Measurements from ENCODE around the gene CHD5. TPM values are rescaled to one million over a fixed set of nuclear protein-coding genes. Genes with fewer than 3 reads are reported as not detected.

Gene CHD5
- total RNA-seq, 1 experiment from 2014 or later = 6.1 TPM

DNA sequence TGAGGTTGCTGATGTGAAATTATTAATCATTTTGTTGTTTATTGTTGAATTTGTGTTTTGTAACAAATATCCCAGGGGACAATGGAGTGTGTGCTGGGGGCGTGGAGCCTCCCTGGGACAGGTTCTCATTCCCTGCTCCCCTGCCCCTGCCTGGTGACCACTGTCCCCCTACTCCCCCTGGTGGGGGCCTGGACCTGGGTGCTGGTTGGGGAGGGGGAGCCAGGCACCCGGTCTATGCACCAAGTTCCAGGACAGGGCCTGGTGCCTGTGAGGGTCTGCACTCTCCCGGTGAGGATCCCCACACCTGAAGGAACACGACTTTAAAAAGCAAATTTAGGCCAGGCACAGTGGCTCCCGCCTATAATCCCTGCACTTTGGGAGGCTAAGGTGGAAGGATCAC lies 42.4 kb downstream of the CHD5 start:
- no peak for TF ChIP-seq POLR2AphosphoS5 (IDR thresholded peaks at IDR 0.05; ENCODE audit: low read depth, low read length)
- TF ChIP-seq JUND (IDR thresholded peaks at IDR 0.05) = no peak
- TF ChIP-seq ZFX (IDR thresholded peaks at IDR 0.05) = no peak
- TF ChIP-seq POLR2A (IDR thresholded peaks at IDR 0.05; ENCODE audit: borderline replicate concordance, extremely low read depth, insufficient read depth, insufficient read length) = no peak
- TF ChIP-seq, protein P1, sequence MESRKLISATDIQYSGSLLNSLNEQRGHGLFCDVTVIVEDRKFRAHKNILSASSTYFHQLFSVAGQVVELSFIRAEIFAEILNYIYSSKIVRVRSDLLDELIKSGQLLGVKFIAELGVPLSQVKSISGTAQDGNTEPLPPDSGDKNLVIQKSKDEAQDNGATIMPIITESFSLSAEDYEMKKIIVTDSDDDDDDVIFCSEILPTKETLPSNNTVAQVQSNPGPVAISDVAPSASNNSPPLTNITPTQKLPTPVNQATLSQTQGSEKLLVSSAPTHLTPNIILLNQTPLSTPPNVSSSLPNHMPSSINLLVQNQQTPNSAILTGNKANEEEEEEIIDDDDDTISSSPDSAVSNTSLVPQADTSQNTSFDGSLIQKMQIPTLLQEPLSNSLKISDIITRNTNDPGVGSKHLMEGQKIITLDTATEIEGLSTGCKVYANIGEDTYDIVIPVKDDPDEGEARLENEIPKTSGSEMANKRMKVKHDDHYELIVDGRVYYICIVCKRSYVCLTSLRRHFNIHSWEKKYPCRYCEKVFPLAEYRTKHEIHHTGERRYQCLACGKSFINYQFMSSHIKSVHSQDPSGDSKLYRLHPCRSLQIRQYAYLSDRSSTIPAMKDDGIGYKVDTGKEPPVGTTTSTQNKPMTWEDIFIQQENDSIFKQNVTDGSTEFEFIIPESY (IDR thresholded peaks at IDR 0.05; ENCODE audit: extremely low read depth, insufficient replicate concordance, low read length) = no peak
- TF ChIP-seq YY1 (IDR thresholded peaks at IDR 0.05; ENCODE audit: extremely low read depth, insufficient replicate concordance, low read depth, low read length) = no peak
- no peak for TF ChIP-seq SRF (IDR thresholded peaks at IDR 0.05; ENCODE audit: low read depth)
- TF ChIP-seq ELF1 (IDR thresholded peaks at IDR 0.05; ENCODE audit: borderline replicate concordance, low read depth) = no peak
- no peak for TF ChIP-seq SIN3A (IDR thresholded peaks at IDR 0.05; ENCODE audit: low read depth)
- no peak for TF ChIP-seq FOSL1 (IDR thresholded peaks at IDR 0.05; ENCODE audit: low read depth)
- TF ChIP-seq EZH2phosphoT487 (IDR thresholded peaks at IDR 0.05; ENCODE audit: borderline replicate concordance) = no peak
- TF ChIP-seq EGR1 (IDR thresholded peaks at IDR 0.05; ENCODE audit: low read depth) = no peak
- no peak for TF ChIP-seq EZH2 (IDR thresholded peaks at IDR 0.05)
- TF ChIP-seq, protein P2, sequence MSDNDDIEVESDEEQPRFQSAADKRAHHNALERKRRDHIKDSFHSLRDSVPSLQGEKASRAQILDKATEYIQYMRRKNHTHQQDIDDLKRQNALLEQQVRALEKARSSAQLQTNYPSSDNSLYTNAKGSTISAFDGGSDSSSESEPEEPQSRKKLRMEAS (IDR thresholded peaks at IDR 0.05) = no peak
- TF ChIP-seq, protein P3, sequence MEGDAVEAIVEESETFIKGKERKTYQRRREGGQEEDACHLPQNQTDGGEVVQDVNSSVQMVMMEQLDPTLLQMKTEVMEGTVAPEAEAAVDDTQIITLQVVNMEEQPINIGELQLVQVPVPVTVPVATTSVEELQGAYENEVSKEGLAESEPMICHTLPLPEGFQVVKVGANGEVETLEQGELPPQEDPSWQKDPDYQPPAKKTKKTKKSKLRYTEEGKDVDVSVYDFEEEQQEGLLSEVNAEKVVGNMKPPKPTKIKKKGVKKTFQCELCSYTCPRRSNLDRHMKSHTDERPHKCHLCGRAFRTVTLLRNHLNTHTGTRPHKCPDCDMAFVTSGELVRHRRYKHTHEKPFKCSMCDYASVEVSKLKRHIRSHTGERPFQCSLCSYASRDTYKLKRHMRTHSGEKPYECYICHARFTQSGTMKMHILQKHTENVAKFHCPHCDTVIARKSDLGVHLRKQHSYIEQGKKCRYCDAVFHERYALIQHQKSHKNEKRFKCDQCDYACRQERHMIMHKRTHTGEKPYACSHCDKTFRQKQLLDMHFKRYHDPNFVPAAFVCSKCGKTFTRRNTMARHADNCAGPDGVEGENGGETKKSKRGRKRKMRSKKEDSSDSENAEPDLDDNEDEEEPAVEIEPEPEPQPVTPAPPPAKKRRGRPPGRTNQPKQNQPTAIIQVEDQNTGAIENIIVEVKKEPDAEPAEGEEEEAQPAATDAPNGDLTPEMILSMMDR (IDR thresholded peaks at IDR 0.05 in 2 of 3, conservative IDR thresholded peaks at IDR 0.05 in 1 of 3; ENCODE audit: borderline replicate concordance in 1 of 3, insufficient read depth in 1 of 3, low read depth in 2 of 3, low read length in 2 of 3) = no peak
- TF ChIP-seq, protein P4, sequence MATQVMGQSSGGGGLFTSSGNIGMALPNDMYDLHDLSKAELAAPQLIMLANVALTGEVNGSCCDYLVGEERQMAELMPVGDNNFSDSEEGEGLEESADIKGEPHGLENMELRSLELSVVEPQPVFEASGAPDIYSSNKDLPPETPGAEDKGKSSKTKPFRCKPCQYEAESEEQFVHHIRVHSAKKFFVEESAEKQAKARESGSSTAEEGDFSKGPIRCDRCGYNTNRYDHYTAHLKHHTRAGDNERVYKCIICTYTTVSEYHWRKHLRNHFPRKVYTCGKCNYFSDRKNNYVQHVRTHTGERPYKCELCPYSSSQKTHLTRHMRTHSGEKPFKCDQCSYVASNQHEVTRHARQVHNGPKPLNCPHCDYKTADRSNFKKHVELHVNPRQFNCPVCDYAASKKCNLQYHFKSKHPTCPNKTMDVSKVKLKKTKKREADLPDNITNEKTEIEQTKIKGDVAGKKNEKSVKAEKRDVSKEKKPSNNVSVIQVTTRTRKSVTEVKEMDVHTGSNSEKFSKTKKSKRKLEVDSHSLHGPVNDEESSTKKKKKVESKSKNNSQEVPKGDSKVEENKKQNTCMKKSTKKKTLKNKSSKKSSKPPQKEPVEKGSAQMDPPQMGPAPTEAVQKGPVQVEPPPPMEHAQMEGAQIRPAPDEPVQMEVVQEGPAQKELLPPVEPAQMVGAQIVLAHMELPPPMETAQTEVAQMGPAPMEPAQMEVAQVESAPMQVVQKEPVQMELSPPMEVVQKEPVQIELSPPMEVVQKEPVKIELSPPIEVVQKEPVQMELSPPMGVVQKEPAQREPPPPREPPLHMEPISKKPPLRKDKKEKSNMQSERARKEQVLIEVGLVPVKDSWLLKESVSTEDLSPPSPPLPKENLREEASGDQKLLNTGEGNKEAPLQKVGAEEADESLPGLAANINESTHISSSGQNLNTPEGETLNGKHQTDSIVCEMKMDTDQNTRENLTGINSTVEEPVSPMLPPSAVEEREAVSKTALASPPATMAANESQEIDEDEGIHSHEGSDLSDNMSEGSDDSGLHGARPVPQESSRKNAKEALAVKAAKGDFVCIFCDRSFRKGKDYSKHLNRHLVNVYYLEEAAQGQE (IDR thresholded peaks at IDR 0.05; ENCODE audit: low read depth) = no peak
- no peak for TF ChIP-seq CBX3 (IDR thresholded peaks at IDR 0.05; ENCODE audit: low read depth)
- TF ChIP-seq RAD21 (IDR thresholded peaks at IDR 0.05; ENCODE audit: low read depth) = no peak
- ChIA-PET POLR2A (no interaction called here), RAD21 (ENCODE audit: low non-redundant PET in 1 of 2, low total read pairs in 2 of 2, uncharacterized antibody in 2 of 2, unreplicated experiment in 2 of 2) (no interaction called here), CTCF (no interaction called here)
- Histone ChIP-seq H3K4me2 (ENCODE audit: low read length) (no peak overlapping the region), H3K4me1 (ENCODE audit: control insufficient read depth in 1 of 2, insufficient read depth in 2 of 2, low read length in 2 of 2) (no peaks in the 10 kb centered on the region), H2AFZ (ENCODE audit: low read depth, low read length, poor library complexity, severe bottlenecking) (no peak overlapping the region), H3K27ac (ENCODE audit: low read depth, low read length) (no peak overlapping the region), H4K20me1 (ENCODE audit: insufficient read depth) (no peaks in the 10 kb centered on the region), H3K27me3 (ENCODE audit: insufficient read depth, low read length) (no peaks in the 10 kb centered on the region), H3K9ac (ENCODE audit: low read length) (no peak overlapping the region), H3K36me3 (ENCODE audit: control insufficient read depth in 1 of 2, insufficient read depth in 2 of 2, low read length in 2 of 2) (no peaks in the 10 kb centered on the region), H3K4me3 (replicated peaks in 1 of 2; ENCODE audit: low read depth in 1 of 2, low read length in 2 of 2) (no peak overlapping the region), H3K9me3 (ENCODE audit: control insufficient read depth in 1 of 2, insufficient read depth in 1 of 2, low read depth in 1 of 2, low read length in 2 of 2) (no peaks in the 10 kb centered on the region), H3K79me2 (ENCODE audit: insufficient read depth, low read length) (no peaks in the 10 kb centered on the region), H3K9me2 (ENCODE audit: insufficient read depth) (no peaks in the 10 kb centered on the region)
- no peak for ATAC-seq
- no peak for DNase-seq (ENCODE audit: low read depth, low spot score)
- intact Hi-C loops (cut with micrococcal nuclease) = no loop called here
- no TSS peak for BruUV-seq (replicated peaks)
